Measurements from ENCODE around the gene WDR45B.

DNA sequence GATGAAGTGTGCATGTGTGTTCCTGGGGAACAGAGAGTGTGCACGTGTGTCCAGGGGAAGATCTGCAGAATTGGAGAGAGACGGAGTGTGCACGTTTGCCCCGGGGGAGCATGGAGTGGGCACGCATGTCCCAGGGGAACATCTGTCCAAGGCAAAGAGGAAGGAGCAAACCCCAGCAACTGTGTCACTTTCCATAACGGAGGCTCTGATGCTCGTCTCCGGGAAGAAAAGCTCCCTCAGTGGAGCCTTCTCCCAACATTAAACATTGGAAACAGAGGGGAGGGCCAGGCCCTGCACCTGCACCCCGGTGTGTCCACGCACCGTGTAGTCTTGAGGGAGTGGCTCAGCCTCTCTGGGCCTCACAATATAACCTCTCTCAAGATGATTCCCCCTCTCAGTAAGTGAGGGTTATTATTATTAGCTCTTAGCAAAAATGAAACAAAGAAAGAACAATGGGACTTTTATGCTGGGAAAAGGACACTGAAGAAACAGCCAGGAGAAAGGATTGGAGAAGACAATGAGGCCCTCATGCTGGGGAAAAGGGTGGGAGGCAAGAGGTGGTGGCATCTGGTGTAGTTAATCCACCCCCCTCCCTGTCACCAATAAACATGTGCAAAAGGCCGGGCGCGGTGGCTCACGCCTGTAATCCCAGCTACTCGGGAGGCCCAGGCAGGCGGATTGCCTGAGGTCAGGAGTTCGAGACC is 42.7 kb upstream of the WDR45B start:
- TF ChIP-seq, protein P1, sequence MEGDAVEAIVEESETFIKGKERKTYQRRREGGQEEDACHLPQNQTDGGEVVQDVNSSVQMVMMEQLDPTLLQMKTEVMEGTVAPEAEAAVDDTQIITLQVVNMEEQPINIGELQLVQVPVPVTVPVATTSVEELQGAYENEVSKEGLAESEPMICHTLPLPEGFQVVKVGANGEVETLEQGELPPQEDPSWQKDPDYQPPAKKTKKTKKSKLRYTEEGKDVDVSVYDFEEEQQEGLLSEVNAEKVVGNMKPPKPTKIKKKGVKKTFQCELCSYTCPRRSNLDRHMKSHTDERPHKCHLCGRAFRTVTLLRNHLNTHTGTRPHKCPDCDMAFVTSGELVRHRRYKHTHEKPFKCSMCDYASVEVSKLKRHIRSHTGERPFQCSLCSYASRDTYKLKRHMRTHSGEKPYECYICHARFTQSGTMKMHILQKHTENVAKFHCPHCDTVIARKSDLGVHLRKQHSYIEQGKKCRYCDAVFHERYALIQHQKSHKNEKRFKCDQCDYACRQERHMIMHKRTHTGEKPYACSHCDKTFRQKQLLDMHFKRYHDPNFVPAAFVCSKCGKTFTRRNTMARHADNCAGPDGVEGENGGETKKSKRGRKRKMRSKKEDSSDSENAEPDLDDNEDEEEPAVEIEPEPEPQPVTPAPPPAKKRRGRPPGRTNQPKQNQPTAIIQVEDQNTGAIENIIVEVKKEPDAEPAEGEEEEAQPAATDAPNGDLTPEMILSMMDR (IDR thresholded peaks at IDR 0.05) = no peak
- no peak for TF ChIP-seq POLR2A (IDR thresholded peaks at IDR 0.05)
